Activated CD4-positive, alpha-beta T cell treated with anti-CD3 and anti-CD28 coated beads, Interleukin-2, amount 10 ng/mL, durations not matched to agents 24 days and 14 days (primary cell): ENCODE data around the gene SH3BGRL3. TPM values are rescaled to one million over a fixed set of nuclear protein-coding genes. Genes with fewer than 3 reads are reported as not detected.

Experiments used
- DNase-seq: peaks from one replicate; pipeline ENCODE4 v3.0.0; 2022
- H3K27ac Mint-ChIP-seq: one replicate; pipeline ENCODE4 v1.8.0; 2022; ENCODE audit warnings: mild to moderate bottlenecking, mixed read lengths
- H3K27me3 Mint-ChIP-seq: one replicate; pipeline ENCODE4 v1.8.0; 2022; ENCODE audit warnings: mixed read lengths
- H3K36me3 Mint-ChIP-seq: one replicate; pipeline ENCODE4 v1.8.0; 2022; ENCODE audit warnings: low read depth, mild to moderate bottlenecking, mixed read lengths
- H3K4me1 Mint-ChIP-seq: one replicate; pipeline ENCODE4 v1.8.0; 2021; ENCODE audit warnings: mixed read lengths
- H3K4me3 Mint-ChIP-seq: one replicate; pipeline ENCODE4 v1.8.0; 2022; ENCODE audit warnings: mild to moderate bottlenecking, moderate library complexity, mixed read lengths
- H3K9me3 Mint-ChIP-seq: one replicate; pipeline ENCODE4 v1.8.0; 2021; ENCODE audit warnings: mixed read lengths
- intact Hi-C: fragments of 100-400 bp; cut with micrococcal nuclease; formaldehyde crosslinking; loops from one replicate; pipeline ENCODE4 v1.15.1; 2023
- total RNA-seq: library from RNA; stranded (reverse); gene quantifications from 2 replicates; pipeline ENCODE4 v1.2.3, GENCODE V29; 2022

SH3BGRL3 gene
- total RNA-seq, 1 donor from 2014 or later = 474 TPM

GRCh38 chr1:26268290-26269197 is 11.3 kb upstream of the SH3BGRL3 start:
- Mint-ChIP-seq H3K9me3 (peaks cover 3% of the 10 kb centered on the region), H3K4me1 (peaks cover 5% of the 10 kb centered on the region), H3K4me3 (no peak overlapping the region), H3K27me3 (no peaks in the 10 kb centered on the region), H3K27ac (no peak overlapping the region), H3K36me3 (peaks cover 68% of the 10 kb centered on the region)
- intact Hi-C loops = no loop called here
- no peak for DNase-seq

- no peak for DNase-seq
- intact Hi-C loops = no loop called here
- no peak overlapping the region for H3K27ac Mint-ChIP-seq
- peaks cover 7% of the 10 kb centered on the region for H3K4me1 Mint-ChIP-seq
- no peaks in the 10 kb centered on the region for H3K27me3 Mint-ChIP-seq
- H3K36me3 Mint-ChIP-seq = peaks cover 65% of the 10 kb centered on the region
- H3K4me3 Mint-ChIP-seq = no peak overlapping the region
- peaks cover 3% of the 10 kb centered on the region for H3K9me3 Mint-ChIP-seq
Observed at GRCh38 chr1:26269198-26269550, 10.7 kb upstream of the SH3BGRL3 start.

GRCh38 chr1:26274801-26275425 is 5.0 kb upstream of the SH3BGRL3 start:
- Mint-ChIP-seq H3K27ac (peak overlapping the region; percentile 96), H3K36me3 (peaks cover 52% of the 10 kb centered on the region), H3K9me3 (no peaks in the 10 kb centered on the region), H3K4me3 (peak overlapping the region; percentile 27), H3K27me3 (no peaks in the 10 kb centered on the region), H3K4me1 (peaks cover 46% of the 10 kb centered on the region)
- peak; percentile 57 for DNase-seq
- intact Hi-C loops = loop anchor here (1.0 to 5.0 kb wide), 7 partner anchors 46 to 307 kb away; partner anchors contain the start of genes C1orf232, DHDDS, HMGN2 and PDIK1L

GRCh38 chr1:26275580-26276431 is 4.1 kb upstream of the SH3BGRL3 start:
- DNase-seq = peak; percentile 93
- H3K4me1 Mint-ChIP-seq = peaks cover 48% of the 10 kb centered on the region
- no peaks in the 10 kb centered on the region for H3K27me3 Mint-ChIP-seq
- no peaks in the 10 kb centered on the region for H3K9me3 Mint-ChIP-seq
- H3K36me3 Mint-ChIP-seq = peaks cover 52% of the 10 kb centered on the region
- H3K27ac Mint-ChIP-seq = peak overlapping the region; percentile 96
- intact Hi-C loops = loop anchor here (1.0 to 5.0 kb wide), 11 partner anchors 8 to 306 kb away; partner anchors contain the start of genes C1orf232, DHDDS, HMGN2 and PDIK1L
- H3K4me3 Mint-ChIP-seq = peak overlapping the region; percentile 79

- Mint-ChIP-seq H3K9me3 (no peaks in the 10 kb centered on the region), H3K4me1 (peaks cover 54% of the 10 kb centered on the region), H3K36me3 (peaks cover 55% of the 10 kb centered on the region), H3K27ac (peak overlapping the region; percentile 96), H3K4me3 (peak overlapping the region; percentile 79), H3K27me3 (no peaks in the 10 kb centered on the region)
- DNase-seq = no peak
- intact Hi-C loops = loop anchor here (1.0 to 5.0 kb wide), 9 partner anchors 8 to 306 kb away; partner anchors contain the start of genes C1orf232, DHDDS, HMGN2 and PDIK1L
Observed at GRCh38 chr1:26276432-26276838, 3.5 kb upstream of the SH3BGRL3 start.

GRCh38 chr1:26277261-26277661 is 2.6 kb upstream of the SH3BGRL3 start:
- peak overlapping the region; percentile 79 for H3K4me3 Mint-ChIP-seq
- peaks cover 59% of the 10 kb centered on the region for H3K4me1 Mint-ChIP-seq
- H3K36me3 Mint-ChIP-seq = peaks cover 54% of the 10 kb centered on the region
- no peaks in the 10 kb centered on the region for H3K9me3 Mint-ChIP-seq
- intact Hi-C loops = loop anchor here (5.0 kb wide), 5 partner anchors 110 to 305 kb away; partner anchors contain the start of genes C1orf232, DHDDS, HMGN2 and PDIK1L
- DNase-seq = peak; percentile 56
- peak overlapping the region; percentile 96 for H3K27ac Mint-ChIP-seq
- no peaks in the 10 kb centered on the region for H3K27me3 Mint-ChIP-seq

GRCh38 chr1:26277719-26278118 is 2.2 kb upstream of the SH3BGRL3 start:
- intact Hi-C loops = loop anchor here (5.0 kb wide), 5 partner anchors 110 to 305 kb away; partner anchors contain the start of genes C1orf232, DHDDS, HMGN2 and PDIK1L
- H3K4me1 Mint-ChIP-seq = peaks cover 63% of the 10 kb centered on the region
- H3K36me3 Mint-ChIP-seq = peaks cover 57% of the 10 kb centered on the region
- H3K4me3 Mint-ChIP-seq = peak overlapping the region; percentile 55
- peak; percentile 56 for DNase-seq
- H3K27me3 Mint-ChIP-seq = no peaks in the 10 kb centered on the region
- no peaks in the 10 kb centered on the region for H3K9me3 Mint-ChIP-seq
- peak overlapping the region; percentile 87 for H3K27ac Mint-ChIP-seq

- peaks cover 59% of the 10 kb centered on the region for H3K36me3 Mint-ChIP-seq
- H3K4me1 Mint-ChIP-seq = peaks cover 68% of the 10 kb centered on the region
- DNase-seq = peak; percentile 58
- intact Hi-C loops = loop anchor here (5.0 kb wide), 5 partner anchors 111 to 304 kb away; partner anchors contain the start of genes C1orf232, DHDDS, HMGN2 and PDIK1L
- peak overlapping the region; percentile 55 for H3K4me3 Mint-ChIP-seq
- H3K27ac Mint-ChIP-seq = peak overlapping the region; percentile 87
- H3K27me3 Mint-ChIP-seq = no peaks in the 10 kb centered on the region
- no peaks in the 10 kb centered on the region for H3K9me3 Mint-ChIP-seq
Observed at GRCh38 chr1:26278303-26278702, 1.6 kb upstream of the SH3BGRL3 start.

GRCh38 chr1:26278724-26279455 is 996 bp upstream of the SH3BGRL3 start:
- Mint-ChIP-seq H3K9me3 (no peaks in the 10 kb centered on the region), H3K4me3 (peak overlapping the region; percentile 96), H3K36me3 (peaks cover 63% of the 10 kb centered on the region), H3K27me3 (no peaks in the 10 kb centered on the region), H3K27ac (peak overlapping the region; percentile 97), H3K4me1 (peaks cover 73% of the 10 kb centered on the region)
- intact Hi-C loops = loop anchor here (5.0 kb wide), 5 partner anchors 112 to 303 kb away; partner anchors contain the start of genes C1orf232, DHDDS, HMGN2 and PDIK1L
- peak; percentile 81 for DNase-seq

GRCh38 chr1:26280333-26281042 is 602 bp downstream of the SH3BGRL3 start:
- H3K36me3 Mint-ChIP-seq = peaks cover 61% of the 10 kb centered on the region
- peak overlapping the region; percentile 96 for H3K4me3 Mint-ChIP-seq
- intact Hi-C loops = no loop called here
- peak overlapping the region; percentile 88 for H3K27ac Mint-ChIP-seq
- H3K9me3 Mint-ChIP-seq = no peaks in the 10 kb centered on the region
- no peak for DNase-seq
- peaks cover 74% of the 10 kb centered on the region for H3K4me1 Mint-ChIP-seq
- no peaks in the 10 kb centered on the region for H3K27me3 Mint-ChIP-seq

GRCh38 chr1:26281091-26281958 is 1.4 kb downstream of the SH3BGRL3 start:
- peaks cover 75% of the 10 kb centered on the region for H3K4me1 Mint-ChIP-seq
- H3K9me3 Mint-ChIP-seq = no peaks in the 10 kb centered on the region
- no peaks in the 10 kb centered on the region for H3K27me3 Mint-ChIP-seq
- peaks cover 59% of the 10 kb centered on the region for H3K36me3 Mint-ChIP-seq
- peak overlapping the region; percentile 80 for H3K27ac Mint-ChIP-seq
- intact Hi-C loops = no loop called here
- DNase-seq = peak; percentile 67
- H3K4me3 Mint-ChIP-seq = peak overlapping the region; percentile 96
